Right atrium auricular region (tissue), 2 donors: ENCODE results near the gene CYP26A1. TPM values are rescaled to one million over a fixed set of nuclear protein-coding genes. Genes with fewer than 3 reads are reported as not detected.
"Not testable (repeated sequence)": the region's sequence is repeated elsewhere in the genome, so short reads cannot be mapped to it uniquely, and the experiment has no call there.

Experiments
- DNase-seq: peaks from one replicate; pipeline ENCODE4 v3.0.0-alpha.2; 2019; ENCODE audit warnings: low spot score
- H3K27ac ChIP-seq, 2 donors: fragments of 200-600 bp; sonication (generic); 1 replicate in 1 of 2; 2 replicates in 1 of 2; pipeline ENCODE4 v1.5.1; 2016 to 2019
- H3K27me3 ChIP-seq, 2 donors: fragments of 200-600 bp; sonication (generic); one replicate each; pipeline versions ENCODE4 v1.5.1 to v1.6.0; 2017 to 2019
- H3K36me3 ChIP-seq: fragments of 200-600 bp; sonication (generic); one replicate; pipeline ENCODE4 v1.5.1; 2016
- H3K4me1 ChIP-seq, 2 donors: fragments of 200-600 bp; sonication (generic); one replicate each; pipeline versions ENCODE4 v1.5.1 to v1.6.0; 2017 to 2019
- H3K4me3 ChIP-seq, 2 donors: fragments of 200-600 bp; sonication (generic); 1 replicate in 1 of 2; 2 replicates in 1 of 2; pipeline ENCODE4 v1.5.1; 2017 to 2019; ENCODE audit warnings: mild to moderate bottlenecking in 1 of 2, moderate library complexity in 1 of 2
- H3K9me3 ChIP-seq, 2 donors: fragments of 200-600 bp; sonication (generic); one replicate each; pipeline ENCODE4 v1.5.1; 2019
- CTCF ChIP-seq, 2 donors: fragments of 200-600 bp; sonication (generic); IDR thresholded peaks; one replicate each; pipeline ENCODE4 v1.5.1; 2019; ENCODE audit warnings: antibody characterized with exemption in 2 of 2
- total RNA-seq, 2 donors: library from RNA; depleted of rRNA; stranded (reverse); fragments of >200 nt; gene quantifications; one replicate each; pipeline ENCODE4 v1.1.0, GENCODE V29; 2016

The CYP26A1 gene
- total RNA-seq, 2 donors from 2014 or later = not detected

DNA sequence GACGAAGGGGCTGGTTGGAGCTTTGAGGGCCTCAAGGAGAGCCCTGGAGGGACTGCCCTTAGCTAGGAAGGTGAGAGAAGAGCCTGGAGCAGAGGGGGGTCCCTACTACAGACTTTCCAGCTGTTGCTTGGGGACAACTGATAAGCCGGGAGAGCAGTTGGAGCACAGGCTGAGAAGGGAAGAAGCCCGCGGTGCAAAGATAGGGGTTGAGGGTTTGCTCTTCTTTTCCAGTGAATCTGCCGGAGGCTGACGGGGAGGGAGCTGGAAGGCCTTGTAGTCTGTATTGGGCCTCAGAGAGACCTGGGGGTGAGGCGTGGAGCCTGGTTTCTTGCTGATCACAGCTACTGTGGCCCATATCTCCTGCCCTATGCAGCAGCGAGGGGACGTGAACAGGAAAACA, 23.7 kb downstream of the CYP26A1 start:
- Histone ChIP-seq H3K4me1 (no peaks in the 10 kb centered on the region), H3K9me3 (no peaks in the 10 kb centered on the region), H3K4me3 (no peak overlapping the region), H3K27ac (no peak overlapping the region), H3K36me3 (no peaks in the 10 kb centered on the region), H3K27me3 (no peaks in the 10 kb centered on the region)
- peak; percentile 28 for DNase-seq
- no peak for TF ChIP-seq CTCF (IDR thresholded peaks at IDR 0.05)

DNA sequence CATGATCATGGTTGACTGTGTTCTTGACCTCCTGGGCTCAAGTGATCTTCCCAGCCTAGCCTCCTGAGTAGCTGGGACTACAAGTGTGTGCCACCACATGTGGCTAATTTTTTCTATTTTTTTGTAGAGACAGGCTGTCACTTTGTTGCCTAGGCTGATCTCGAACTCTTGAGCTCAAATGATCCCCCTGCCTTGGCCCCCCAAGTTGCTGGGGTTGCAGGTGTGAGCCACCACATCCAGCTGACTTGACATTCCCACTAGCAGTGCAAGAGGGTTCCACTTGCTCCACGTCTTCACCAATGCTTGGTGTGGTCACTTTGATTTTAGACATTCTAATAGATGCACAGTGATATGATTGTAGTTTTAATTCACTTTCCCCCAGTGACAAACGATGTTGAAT, 25.1 kb downstream of the CYP26A1 start:
- Histone ChIP-seq H3K4me1 (no peaks in the 10 kb centered on the region), H3K27ac (no peak overlapping the region), H3K4me3 (no peak overlapping the region), H3K36me3 (no peaks in the 10 kb centered on the region), H3K9me3 (peaks cover 0 to 7% of the 10 kb centered on the region in 2 donors), H3K27me3 (no peaks in the 10 kb centered on the region)
- TF ChIP-seq CTCF (IDR thresholded peaks at IDR 0.05) = no peak
- peak; percentile 9 for DNase-seq

- no peak for TF ChIP-seq CTCF (IDR thresholded peaks at IDR 0.05)
- Histone ChIP-seq H3K27ac (no peak overlapping the region), H3K4me3 (no peak overlapping the region), H3K36me3 (no peaks in the 10 kb centered on the region), H3K9me3 (peaks cover 0 to 10% of the 10 kb centered on the region in 2 donors), H3K27me3 (no peaks in the 10 kb centered on the region), H3K4me1 (no peaks in the 10 kb centered on the region)
- peak; percentile 30 for DNase-seq
Measured at GRCh38 chr10:93099670-93100069, 26.0 kb downstream of the CYP26A1 start.

- not testable (repeated sequence) for H3K36me3 ChIP-seq, H3K27me3 ChIP-seq, DNase-seq, H3K9me3 ChIP-seq, H3K4me1 ChIP-seq, H3K4me3 ChIP-seq, H3K27ac ChIP-seq
Measured at GRCh38 chr10:93101148-93101547, 27.5 kb downstream of the CYP26A1 start.

DNA sequence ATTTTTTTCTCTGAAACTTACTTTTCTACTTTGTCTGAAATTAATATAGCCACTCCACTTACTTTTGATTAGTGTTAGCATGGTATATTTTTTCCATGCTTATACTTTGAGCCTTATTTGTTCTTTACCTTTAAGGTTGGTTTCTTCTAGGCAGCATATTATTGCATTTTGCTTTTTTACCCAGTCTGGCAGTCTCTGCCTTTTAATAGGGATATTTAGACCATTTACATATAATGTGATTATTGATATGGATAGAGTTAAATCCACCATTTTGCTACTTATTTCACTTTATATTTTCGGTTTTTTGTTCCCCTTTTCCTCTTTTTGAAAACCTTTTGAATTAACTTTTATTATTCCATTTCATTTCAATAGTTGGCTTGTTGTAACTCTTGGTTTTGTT, 30.3 kb downstream of the CYP26A1 start:
- no peak overlapping the region for H3K27ac ChIP-seq
- H3K36me3 ChIP-seq = no peaks in the 10 kb centered on the region
- no peak for TF ChIP-seq CTCF (IDR thresholded peaks at IDR 0.05)
- DNase-seq = no peak
- peaks cover 0 to 10% of the 10 kb centered on the region in 2 donors for H3K9me3 ChIP-seq
- no peaks in the 10 kb centered on the region for H3K27me3 ChIP-seq
- H3K4me3 ChIP-seq = no peak overlapping the region
- H3K4me1 ChIP-seq = no peaks in the 10 kb centered on the region

GRCh38 chr10:93106631-93107072, 33.0 kb downstream of the CYP26A1 start:
- no peak overlapping the region for H3K4me3 ChIP-seq
- no peak overlapping the region for H3K27ac ChIP-seq
- no peaks in the 10 kb centered on the region for H3K27me3 ChIP-seq
- no peaks in the 10 kb centered on the region for H3K36me3 ChIP-seq
- H3K4me1 ChIP-seq = no peaks in the 10 kb centered on the region
- TF ChIP-seq CTCF (IDR thresholded peaks at IDR 0.05) = no peak
- H3K9me3 ChIP-seq = peaks cover 0 to 10% of the 10 kb centered on the region in 2 donors
- DNase-seq = peak; percentile 26
